ENCODE results near the gene ADAT2.

Gene ADAT2

DNA sequence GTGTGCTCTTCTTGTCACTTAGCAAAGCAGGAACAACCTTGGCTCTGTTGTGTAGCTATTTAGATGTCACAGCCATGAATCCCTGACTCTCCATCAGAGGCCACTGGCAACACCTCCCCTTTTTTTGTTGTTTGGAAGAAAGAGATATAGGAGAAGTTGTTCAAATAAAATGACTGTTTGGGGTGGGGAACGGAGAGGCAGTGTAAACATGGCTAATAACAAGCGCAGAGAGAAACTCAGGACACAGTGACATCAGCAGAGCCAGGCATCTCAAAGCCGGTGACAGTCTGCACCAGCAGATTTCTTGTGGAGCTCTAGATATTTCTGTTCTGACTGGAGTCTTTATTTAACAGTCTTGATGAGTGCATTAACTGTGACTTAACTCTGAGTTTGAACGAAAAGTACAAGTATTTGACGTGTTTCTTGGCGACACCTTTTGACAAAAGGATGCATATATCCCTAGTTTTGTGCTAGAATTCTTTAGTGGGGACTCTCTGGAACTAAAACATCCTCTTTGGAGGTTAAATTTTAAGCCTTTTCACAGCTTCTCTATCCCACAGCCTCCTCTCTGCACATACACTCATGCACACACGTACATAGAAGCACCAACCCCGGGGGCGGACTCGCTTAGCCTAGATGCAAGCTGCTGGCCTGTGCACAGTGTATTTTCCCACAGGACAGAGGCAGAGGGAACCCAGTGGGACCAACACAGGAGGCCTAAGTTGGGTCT is 53.8 kb downstream of the ADAT2 start:
- DNase-seq = no peak

DNA sequence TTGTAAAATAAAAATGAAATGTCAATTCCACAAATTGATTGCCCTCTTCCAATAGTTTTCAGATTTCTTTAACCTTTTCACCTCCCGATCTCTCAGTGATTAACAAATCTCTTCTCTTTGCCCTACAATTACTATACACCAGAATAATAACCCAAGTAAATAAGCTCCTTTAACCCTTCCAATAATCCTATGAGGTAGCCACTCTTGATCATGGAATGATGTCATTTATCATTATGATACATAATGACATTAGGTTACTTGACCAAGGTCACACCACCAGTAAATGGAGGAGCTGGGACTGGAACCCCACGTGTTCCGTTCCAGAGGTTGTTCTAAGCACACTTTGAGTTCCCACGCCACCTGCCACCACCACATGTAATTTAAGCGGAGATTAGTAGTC is 54.8 kb downstream of the ADAT2 start:
- no peak for DNase-seq

DNA sequence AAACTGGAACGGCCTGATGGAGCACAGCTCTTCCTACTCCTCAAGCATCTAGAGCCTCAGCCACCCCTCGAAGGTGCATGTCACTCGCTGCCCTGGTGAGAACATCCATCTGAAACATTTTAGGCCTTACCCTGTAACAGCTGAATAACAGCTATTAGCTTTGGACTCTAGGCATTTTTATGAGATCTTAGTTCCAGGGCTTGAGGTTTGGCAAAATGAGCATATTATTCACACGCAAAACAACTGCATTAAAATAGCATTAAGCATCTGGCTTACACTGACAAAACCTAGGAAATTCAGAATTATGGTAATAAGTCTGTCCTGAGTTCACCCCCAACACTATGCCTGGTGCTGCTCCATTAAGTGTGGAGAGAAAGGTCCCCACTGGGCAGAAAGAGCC is 56.1 kb downstream of the ADAT2 start:
- no peak for DNase-seq

- no peak for DNase-seq
Observed at GRCh38 chr6:143390278-143390677, 60.2 kb downstream of the ADAT2 start.

- no peak for DNase-seq
Observed at GRCh38 chr6:143385636-143386035, 64.9 kb downstream of the ADAT2 start.

DNA sequence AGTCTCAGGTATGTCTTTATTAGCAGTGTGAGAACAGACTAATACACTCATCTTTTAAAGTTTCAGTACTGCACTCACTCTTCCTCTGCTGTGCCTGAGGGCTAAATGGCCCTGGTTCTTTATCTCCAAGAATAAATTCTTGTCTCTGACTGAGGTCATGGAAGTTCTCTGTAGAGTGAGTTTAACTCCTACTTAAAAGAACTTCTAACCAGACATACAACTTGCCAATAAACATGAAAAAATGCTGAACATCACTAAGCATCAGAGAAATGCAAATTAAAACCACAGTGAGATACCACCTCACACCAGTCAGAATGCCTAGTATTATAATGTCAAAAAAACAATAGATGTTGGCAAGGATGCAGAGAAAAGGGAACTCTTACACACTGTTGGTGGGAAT is 73.6 kb downstream of the ADAT2 start:
- DNase-seq = no peak

GRCh38 chr6:143376375-143376774 is 74.1 kb downstream of the ADAT2 start:
- no peak for DNase-seq

- no peak for DNase-seq
Observed at GRCh38 chr6:143375022-143375585, 75.4 kb downstream of the ADAT2 start.

DNA sequence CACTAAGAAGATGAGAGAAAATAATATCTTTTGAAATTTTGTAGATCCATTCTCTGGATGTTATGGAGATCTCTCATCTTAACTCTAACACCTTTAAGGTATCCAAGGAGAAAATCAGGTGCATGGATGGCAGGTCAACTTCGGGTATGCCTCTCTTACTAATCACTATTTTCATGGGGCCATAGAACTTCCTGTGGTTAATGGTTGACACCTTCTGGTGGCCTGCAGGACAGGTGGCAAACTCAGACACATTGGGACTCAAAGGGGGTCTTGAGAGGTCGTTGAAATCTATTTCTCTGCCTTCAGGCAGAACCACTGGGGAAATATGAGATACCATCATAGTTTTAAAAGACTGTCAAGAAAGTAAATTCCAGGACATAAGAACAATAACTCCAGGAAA is 76.5 kb downstream of the ADAT2 start:
- no peak for DNase-seq
